Brain microvascular endothelial cell (primary cell): ENCODE results near the gene L3MBTL2.
"Not testable (repeated sequence)": the region's sequence is repeated elsewhere in the genome, so short reads cannot be mapped to it uniquely, and the experiment has no call there.

ENCODE experiments used
- DNase-seq: peaks from one replicate; pipeline ENCODE4 v3.0.0-alpha.2; 2020
- H3K27ac ChIP-seq: fragments of 250-450 bp; sonication (Bioruptor Pico); 2 replicates; pipeline ENCODE4 v1.5.1; 2020; ENCODE audit warnings: mild to moderate bottlenecking, moderate library complexity
- H3K27me3 ChIP-seq: fragments of 250-450 bp; sonication (Bioruptor Pico); replicated peaks from 2 replicates; pipeline ENCODE4 v1.5.1; 2020; ENCODE audit warnings: mild to moderate bottlenecking
- H3K36me3 ChIP-seq: fragments of 250-450 bp; sonication (Bioruptor Pico); replicated peaks from 2 replicates; pipeline ENCODE4 v1.5.1; 2020; ENCODE audit warnings: mild to moderate bottlenecking
- H3K4me3 ChIP-seq: 2 replicates; pipeline ENCODE4 v1.5.1; 2011; ENCODE audit warnings: low read depth, mild to moderate bottlenecking, control low read depth, low read length, moderate library complexity
- CTCF ChIP-seq: IDR thresholded peaks from 2 replicates; pipeline ENCODE4 v1.5.1; 2011; ENCODE audit warnings: low read depth, mild to moderate bottlenecking, moderate library complexity, low read length, control low read depth, inconsistent platforms; ENCODE audit errors: missing control alignments
- in situ Hi-C: cut with HindIII; loops from 2 replicates; pipeline ENCODE4 v1.10.0; 2017; ENCODE audit warnings: low sequenced_read_pairs, low pct_ligation_motif_present

L3MBTL2 gene

GRCh38 chr22:41177040-41177621 is 28.0 kb upstream of the L3MBTL2 start:
- Histone ChIP-seq H3K27ac (no peak overlapping the region), H3K4me3 (no peak overlapping the region), H3K27me3 (no peaks in the 10 kb centered on the region), H3K36me3 (peaks cover 72% of the 10 kb centered on the region)
- DNase-seq = no peak
- TF ChIP-seq CTCF = no peak
- in situ Hi-C loops = no loop called here

- in situ Hi-C loops = no loop called here
- Histone ChIP-seq H3K27me3 (no peaks in the 10 kb centered on the region), H3K36me3 (peaks cover 66% of the 10 kb centered on the region), H3K4me3 (no peak overlapping the region), H3K27ac (no peak overlapping the region)
- DNase-seq = no peak
- TF ChIP-seq CTCF = no peak
Measured at GRCh38 chr22:41177622-41178424, 27.3 kb upstream of the L3MBTL2 start.

GRCh38 chr22:41178425-41178975 is 26.6 kb upstream of the L3MBTL2 start:
- Histone ChIP-seq H3K36me3 (peaks cover 61% of the 10 kb centered on the region), H3K27me3 (no peaks in the 10 kb centered on the region), H3K27ac (no peak overlapping the region), H3K4me3 (no peak overlapping the region)
- no peak for DNase-seq
- TF ChIP-seq CTCF = no peak
- in situ Hi-C loops = no loop called here

- H3K27ac ChIP-seq, H3K4me3 ChIP-seq, DNase-seq, H3K27me3 ChIP-seq, in situ Hi-C loops: not testable (repeated sequence)
- H3K36me3 ChIP-seq = peaks cover 45% of the 10 kb centered on the region
Measured at GRCh38 chr22:41180362-41180761, 24.8 kb upstream of the L3MBTL2 start.

GRCh38 chr22:41180926-41181325 is 24.2 kb upstream of the L3MBTL2 start:
- H3K4me3 ChIP-seq = no peak overlapping the region
- TF ChIP-seq CTCF = no peak
- peaks cover 39% of the 10 kb centered on the region for H3K36me3 ChIP-seq
- H3K27ac ChIP-seq = no peak overlapping the region
- no peaks in the 10 kb centered on the region for H3K27me3 ChIP-seq
- DNase-seq = no peak
- in situ Hi-C loops = no loop called here
